ENCODE results near the gene DDX25. TPM values are rescaled to one million over a fixed set of nuclear protein-coding genes. Genes with fewer than 3 reads are reported as not detected.

Gene DDX25
- total and polyA plus RNA-seq, 2 of the 13 experiments (the other 11 are each of a cell fraction or from before 2014, with no cell fraction given): 0.17 to 0.29 TPM

DNA sequence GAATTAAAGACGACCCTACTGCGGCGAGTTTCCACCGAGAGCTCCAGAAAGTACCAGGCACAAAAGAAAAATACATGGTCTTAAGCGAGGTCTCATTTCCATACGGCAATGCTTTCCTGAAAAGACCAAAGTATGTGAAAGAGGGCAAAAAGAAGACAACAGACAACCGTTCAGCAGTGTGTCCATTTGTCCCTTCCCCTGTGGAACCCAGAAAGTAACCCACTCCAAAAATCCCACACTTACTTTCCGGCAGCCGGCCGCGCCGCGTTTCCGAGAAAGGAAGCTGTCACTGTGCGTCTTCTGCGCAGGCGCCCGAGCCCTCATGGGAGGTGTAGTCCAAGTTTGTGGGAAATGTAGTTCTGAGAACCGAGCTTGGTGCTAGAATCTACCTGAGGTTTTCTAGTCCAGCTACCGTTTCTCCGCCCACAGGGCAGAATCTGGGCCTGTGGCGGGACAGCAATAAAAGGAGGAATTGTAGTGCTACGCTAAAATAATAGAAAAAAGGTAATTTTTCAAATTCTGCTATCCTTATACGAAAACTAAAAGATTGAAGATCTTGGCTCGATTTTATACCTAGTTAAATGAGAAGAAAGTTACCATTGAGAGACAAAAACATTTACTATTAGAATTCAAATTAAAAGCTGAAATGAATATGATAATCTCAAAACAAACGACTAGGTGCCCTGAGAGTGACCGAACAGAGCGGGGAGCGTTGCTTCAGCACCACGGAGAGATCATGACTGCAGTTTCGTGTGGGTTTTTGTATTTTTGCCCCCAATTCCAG is 1.2 kb upstream of the DDX25 start, which contains the start of gene PUS3 (continued):
- no peak for TF ChIP-seq ETV6 (CRISPR knock-in tag; conservative IDR thresholded peaks at IDR 0.05)
- peak; percentile 93 for TF ChIP-seq SAP130 (CRISPR knock-in tag; IDR thresholded peaks at IDR 0.05; ENCODE audit: low read depth)
- peak; percentile 99 for TF ChIP-seq ZNF143 (CRISPR knock-in tag; IDR thresholded peaks at IDR 0.05)
- no peak for TF ChIP-seq ZNF468 (CRISPR knock-in tag; IDR thresholded peaks at IDR 0.05)
- TF ChIP-seq, protein P1, sequence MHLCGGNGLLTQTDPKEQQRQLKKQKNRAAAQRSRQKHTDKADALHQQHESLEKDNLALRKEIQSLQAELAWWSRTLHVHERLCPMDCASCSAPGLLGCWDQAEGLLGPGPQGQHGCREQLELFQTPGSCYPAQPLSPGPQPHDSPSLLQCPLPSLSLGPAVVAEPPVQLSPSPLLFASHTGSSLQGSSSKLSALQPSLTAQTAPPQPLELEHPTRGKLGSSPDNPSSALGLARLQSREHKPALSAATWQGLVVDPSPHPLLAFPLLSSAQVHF (CRISPR knock-in tag; IDR thresholded peaks at IDR 0.05): no peak
- TF ChIP-seq, protein P2, sequence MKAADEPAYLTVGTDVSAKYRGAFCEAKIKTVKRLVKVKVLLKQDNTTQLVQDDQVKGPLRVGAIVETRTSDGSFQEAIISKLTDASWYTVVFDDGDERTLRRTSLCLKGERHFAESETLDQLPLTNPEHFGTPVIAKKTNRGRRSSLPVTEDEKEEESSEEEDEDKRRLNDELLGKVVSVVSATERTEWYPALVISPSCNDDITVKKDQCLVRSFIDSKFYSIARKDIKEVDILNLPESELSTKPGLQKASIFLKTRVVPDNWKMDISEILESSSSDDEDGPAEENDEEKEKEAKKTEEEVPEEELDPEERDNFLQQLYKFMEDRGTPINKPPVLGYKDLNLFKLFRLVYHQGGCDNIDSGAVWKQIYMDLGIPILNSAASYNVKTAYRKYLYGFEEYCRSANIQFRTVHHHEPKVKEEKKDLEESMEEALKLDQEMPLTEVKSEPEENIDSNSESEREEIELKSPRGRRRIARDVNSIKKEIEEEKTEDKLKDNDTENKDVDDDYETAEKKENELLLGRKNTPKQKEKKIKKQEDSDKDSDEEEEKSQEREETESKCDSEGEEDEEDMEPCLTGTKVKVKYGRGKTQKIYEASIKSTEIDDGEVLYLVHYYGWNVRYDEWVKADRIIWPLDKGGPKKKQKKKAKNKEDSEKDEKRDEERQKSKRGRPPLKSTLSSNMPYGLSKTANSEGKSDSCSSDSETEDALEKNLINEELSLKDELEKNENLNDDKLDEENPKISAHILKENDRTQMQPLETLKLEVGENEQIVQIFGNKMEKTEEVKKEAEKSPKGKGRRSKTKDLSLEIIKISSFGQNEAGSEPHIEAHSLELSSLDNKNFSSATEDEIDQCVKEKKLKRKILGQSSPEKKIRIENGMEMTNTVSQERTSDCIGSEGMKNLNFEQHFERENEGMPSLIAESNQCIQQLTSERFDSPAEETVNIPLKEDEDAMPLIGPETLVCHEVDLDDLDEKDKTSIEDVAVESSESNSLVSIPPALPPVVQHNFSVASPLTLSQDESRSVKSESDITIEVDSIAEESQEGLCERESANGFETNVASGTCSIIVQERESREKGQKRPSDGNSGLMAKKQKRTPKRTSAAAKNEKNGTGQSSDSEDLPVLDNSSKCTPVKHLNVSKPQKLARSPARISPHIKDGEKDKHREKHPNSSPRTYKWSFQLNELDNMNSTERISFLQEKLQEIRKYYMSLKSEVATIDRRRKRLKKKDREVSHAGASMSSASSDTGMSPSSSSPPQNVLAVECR (CRISPR knock-in tag; IDR thresholded peaks at IDR 0.05; ENCODE audit: borderline replicate concordance): peak; percentile 80
- no peak for TF ChIP-seq ZNF749 (CRISPR knock-in tag; IDR thresholded peaks at IDR 0.05; ENCODE audit: borderline replicate concordance)
- TF ChIP-seq GTF2F1 (IDR thresholded peaks at IDR 0.05; ENCODE audit: low read length): no peak
- TF ChIP-seq, protein P3, sequence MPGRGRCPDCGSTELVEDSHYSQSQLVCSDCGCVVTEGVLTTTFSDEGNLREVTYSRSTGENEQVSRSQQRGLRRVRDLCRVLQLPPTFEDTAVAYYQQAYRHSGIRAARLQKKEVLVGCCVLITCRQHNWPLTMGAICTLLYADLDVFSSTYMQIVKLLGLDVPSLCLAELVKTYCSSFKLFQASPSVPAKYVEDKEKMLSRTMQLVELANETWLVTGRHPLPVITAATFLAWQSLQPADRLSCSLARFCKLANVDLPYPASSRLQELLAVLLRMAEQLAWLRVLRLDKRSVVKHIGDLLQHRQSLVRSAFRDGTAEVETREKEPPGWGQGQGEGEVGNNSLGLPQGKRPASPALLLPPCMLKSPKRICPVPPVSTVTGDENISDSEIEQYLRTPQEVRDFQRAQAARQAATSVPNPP (CRISPR knock-in tag; IDR thresholded peaks at IDR 0.05): no peak
- TF ChIP-seq RXRB (CRISPR knock-in tag; IDR thresholded peaks at IDR 0.05; ENCODE audit: borderline replicate concordance): 0 out of 2 replicates have a peak, but pooled peaks have one; percentile 5
- TF ChIP-seq HDAC1 (CRISPR knock-in tag; IDR thresholded peaks at IDR 0.05): peak; percentile 73
- TF ChIP-seq ZSCAN12 (CRISPR knock-in tag; IDR thresholded peaks at IDR 0.05): no peak
- peak; percentile 76; the same call in 2 of the 3 replicates for TF ChIP-seq MXI1 (IDR thresholded peaks at IDR 0.05; ENCODE audit: borderline replicate concordance, low read depth, low read length)
- no peak for TF ChIP-seq PITX1 (CRISPR knock-in tag; IDR thresholded peaks at IDR 0.05)
- TF ChIP-seq, protein P4, sequence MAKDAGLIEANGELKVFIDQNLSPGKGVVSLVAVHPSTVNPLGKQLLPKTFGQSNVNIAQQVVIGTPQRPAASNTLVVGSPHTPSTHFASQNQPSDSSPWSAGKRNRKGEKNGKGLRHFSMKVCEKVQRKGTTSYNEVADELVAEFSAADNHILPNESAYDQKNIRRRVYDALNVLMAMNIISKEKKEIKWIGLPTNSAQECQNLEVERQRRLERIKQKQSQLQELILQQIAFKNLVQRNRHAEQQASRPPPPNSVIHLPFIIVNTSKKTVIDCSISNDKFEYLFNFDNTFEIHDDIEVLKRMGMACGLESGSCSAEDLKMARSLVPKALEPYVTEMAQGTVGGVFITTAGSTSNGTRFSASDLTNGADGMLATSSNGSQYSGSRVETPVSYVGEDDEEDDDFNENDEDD (CRISPR knock-in tag; IDR thresholded peaks at IDR 0.05; ENCODE audit: borderline replicate concordance): no peak
- TF ChIP-seq NFE2L2 (IDR thresholded peaks at IDR 0.05; ENCODE audit: low read length): no peak
- TF ChIP-seq ZNF350 (CRISPR knock-in tag; IDR thresholded peaks at IDR 0.05; ENCODE audit: borderline replicate concordance, low read depth): peak; percentile 24; the same call in 1 of the 2 replicates
- no peak for TF ChIP-seq ZNF446 (CRISPR knock-in tag; IDR thresholded peaks at IDR 0.05)
- TF ChIP-seq ZNF7 (CRISPR knock-in tag; IDR thresholded peaks at IDR 0.05): no peak
- no peak for TF ChIP-seq RFX1 (IDR thresholded peaks at IDR 0.05)
- TF ChIP-seq, protein P5, sequence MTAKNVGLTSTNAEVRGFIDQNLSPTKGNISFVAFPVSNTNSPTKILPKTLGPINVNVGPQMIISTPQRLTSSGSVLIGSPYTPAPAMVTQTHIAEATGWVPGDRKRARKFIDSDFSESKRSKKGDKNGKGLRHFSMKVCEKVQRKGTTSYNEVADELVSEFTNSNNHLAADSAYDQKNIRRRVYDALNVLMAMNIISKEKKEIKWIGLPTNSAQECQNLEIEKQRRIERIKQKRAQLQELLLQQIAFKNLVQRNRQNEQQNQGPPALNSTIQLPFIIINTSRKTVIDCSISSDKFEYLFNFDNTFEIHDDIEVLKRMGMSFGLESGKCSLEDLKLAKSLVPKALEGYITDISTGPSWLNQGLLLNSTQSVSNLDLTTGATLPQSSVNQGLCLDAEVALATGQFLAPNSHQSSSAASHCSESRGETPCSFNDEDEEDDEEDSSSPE (CRISPR knock-in tag; IDR thresholded peaks at IDR 0.05): no peak; the same call in 1 of the 2 replicates
- TF ChIP-seq ZNF766 (CRISPR knock-in tag; IDR thresholded peaks at IDR 0.05; ENCODE audit: borderline replicate concordance): no peak
- no peak for TF ChIP-seq SNAPC2 (CRISPR knock-in tag; IDR thresholded peaks at IDR 0.05)
